Breast epithelium (tissue), 4 donors: ENCODE data around the gene APCDD1. TPM values are rescaled to one million over a fixed set of nuclear protein-coding genes. Genes with fewer than 3 reads are reported as not detected.
A peak's percentile ranks its signal among the peaks of the same experiment; 100 is the strongest.

Experiments used
- DNase-seq, 2 donors: peaks; one replicate each; pipeline ENCODE4 v3.0.0-alpha.2; 2019; ENCODE audit warnings: low spot score in 2 of 2
- H3K27ac ChIP-seq, 2 donors: fragments of 200-600 bp; sonication (generic) in 1 of 2; one replicate each; pipeline ENCODE4 v1.5.1; 2016 to 2019; ENCODE audit warnings: mild to moderate bottlenecking in 1 of 2
- H3K27me3 ChIP-seq, 2 donors: fragments of 200-600 bp; sonication (generic) in 1 of 2; one replicate each; pipeline versions ENCODE4 v1.5.1 to v1.6.0; 2017 to 2019; ENCODE audit warnings: control low read depth in 1 of 2, mild to moderate bottlenecking in 1 of 2
- H3K36me3 ChIP-seq: fragments of 200-600 bp; one replicate; pipeline ENCODE4 v1.5.1; 2019
- H3K4me1 ChIP-seq, 2 donors: fragments of 200-600 bp; sonication (generic); one replicate each; pipeline ENCODE4 v1.5.1; 2016 to 2019; ENCODE audit warnings: control low read depth in 1 of 2
- H3K4me3 ChIP-seq, 3 donors: fragments of 200-600 bp; sonication (generic); 1 replicate in 2 of 3; 2 replicates in 1 of 3; pipeline ENCODE4 v1.5.1; 2016 to 2019; ENCODE audit warnings: mild to moderate bottlenecking in 3 of 3, moderate library complexity in 2 of 3
- H3K9me3 ChIP-seq, 2 donors: fragments of 200-600 bp; sonication (generic) in 1 of 2; one replicate each; pipeline ENCODE4 v1.5.1; 2016 to 2019; ENCODE audit warnings: control low read depth in 1 of 2
- POLR2A ChIP-seq: fragments of 450-650 bp; IDR thresholded peaks from one replicate; pipeline ENCODE4 v1.6.1; 2016; ENCODE audit warnings: antibody characterized with exemption, mild to moderate bottlenecking, moderate library complexity
- POLR2AphosphoS5 ChIP-seq, 3 donors: sonication (generic); formaldehyde crosslinking; IDR thresholded peaks; one replicate each; pipeline ENCODE4 v1.6.1; 2017; ENCODE audit warnings: antibody characterized with exemption in 3 of 3
- intact Hi-C: fragments of 100-400 bp; cut with DNase I; formaldehyde crosslinking; loops from one replicate; pipeline ENCODE4 v1.15.1; 2023; ENCODE audit warnings: low total_unique reads
- total RNA-seq, 3 donors: library from RNA; depleted of rRNA; stranded (reverse); fragments of >200 nt; gene quantifications; one replicate each; pipeline ENCODE4 v1.1.0, GENCODE V29; 2016
- TF ChIP-seq, protein P1 (sequence below), 3 donors: fragments of 450-650 bp; IDR thresholded peaks; one replicate each; pipeline ENCODE4 v1.5.1; 2016 to 2017; ENCODE audit warnings: antibody characterized with exemption in 3 of 3, mild to moderate bottlenecking in 3 of 3, moderate library complexity in 3 of 3

APCDD1 gene
- total RNA-seq, 3 donors from 2014 or later, result 34.1 to 275 (median 38.8) TPM

DNA sequence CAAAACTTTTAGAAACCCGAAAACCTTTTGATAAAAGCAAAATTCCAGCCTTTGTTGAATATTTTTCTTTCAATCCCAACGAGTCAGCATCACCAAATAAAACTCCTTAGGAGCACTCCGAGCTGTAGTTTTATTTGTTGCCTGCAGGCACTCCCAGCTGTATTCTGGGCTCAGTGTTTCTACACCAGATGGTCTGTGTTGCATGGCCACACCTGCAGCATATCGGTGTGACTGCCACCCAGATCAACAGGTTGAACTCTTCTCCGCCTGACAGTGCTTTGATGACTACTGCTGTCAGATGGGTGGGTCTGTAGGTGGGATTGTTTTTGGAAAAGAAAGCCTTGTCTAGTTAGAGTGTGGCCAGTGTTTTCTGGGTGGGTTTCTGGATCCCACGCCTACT lies 32.7 kb downstream of the APCDD1 start:
- DNase-seq, result no peak
- H3K4me3 ChIP-seq, result no peak overlapping the region
- TF ChIP-seq POLR2AphosphoS5 (IDR thresholded peaks at IDR 0.05) (no peak), POLR2A (no peak)
- no peak overlapping the region for H3K27ac ChIP-seq
- no peaks in the 10 kb centered on the region for H3K9me3 ChIP-seq
- no peaks in the 10 kb centered on the region for H3K36me3 ChIP-seq
- H3K27me3 ChIP-seq, result no peaks in the 10 kb centered on the region
- intact Hi-C loops, result no loop called here
- no peaks in the 10 kb centered on the region for H3K4me1 ChIP-seq

DNA sequence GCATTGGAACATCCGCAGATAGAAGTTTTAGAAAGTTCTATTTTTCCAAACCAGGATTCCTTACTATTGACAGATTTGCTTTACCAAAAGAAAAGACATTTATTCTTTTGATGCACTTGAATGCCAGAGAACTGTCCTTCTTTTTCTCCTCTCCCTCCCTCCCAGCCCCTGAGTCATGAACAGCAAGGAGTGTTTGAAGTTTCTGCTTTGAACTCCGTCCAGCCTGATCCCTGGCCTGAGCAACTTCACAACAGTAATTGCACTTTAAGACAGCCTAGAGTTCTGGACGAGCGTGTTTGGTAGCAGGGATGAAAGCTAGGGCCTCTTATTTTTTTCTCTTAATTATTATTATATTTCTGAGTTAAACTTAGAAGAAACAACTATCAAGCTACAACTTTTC lies 33.6 kb downstream of the APCDD1 start:
- intact Hi-C loops, result no loop called here
- Histone ChIP-seq H3K27me3 (no peaks in the 10 kb centered on the region), H3K27ac (no peak overlapping the region), H3K4me3 (no peak overlapping the region), H3K9me3 (no peaks in the 10 kb centered on the region), H3K36me3 (no peaks in the 10 kb centered on the region), H3K4me1 (no peaks in the 10 kb centered on the region)
- DNase-seq, result no peak
- TF ChIP-seq POLR2A (no peak), POLR2AphosphoS5 (IDR thresholded peaks at IDR 0.05) (no peak)
- TF ChIP-seq, protein P1, sequence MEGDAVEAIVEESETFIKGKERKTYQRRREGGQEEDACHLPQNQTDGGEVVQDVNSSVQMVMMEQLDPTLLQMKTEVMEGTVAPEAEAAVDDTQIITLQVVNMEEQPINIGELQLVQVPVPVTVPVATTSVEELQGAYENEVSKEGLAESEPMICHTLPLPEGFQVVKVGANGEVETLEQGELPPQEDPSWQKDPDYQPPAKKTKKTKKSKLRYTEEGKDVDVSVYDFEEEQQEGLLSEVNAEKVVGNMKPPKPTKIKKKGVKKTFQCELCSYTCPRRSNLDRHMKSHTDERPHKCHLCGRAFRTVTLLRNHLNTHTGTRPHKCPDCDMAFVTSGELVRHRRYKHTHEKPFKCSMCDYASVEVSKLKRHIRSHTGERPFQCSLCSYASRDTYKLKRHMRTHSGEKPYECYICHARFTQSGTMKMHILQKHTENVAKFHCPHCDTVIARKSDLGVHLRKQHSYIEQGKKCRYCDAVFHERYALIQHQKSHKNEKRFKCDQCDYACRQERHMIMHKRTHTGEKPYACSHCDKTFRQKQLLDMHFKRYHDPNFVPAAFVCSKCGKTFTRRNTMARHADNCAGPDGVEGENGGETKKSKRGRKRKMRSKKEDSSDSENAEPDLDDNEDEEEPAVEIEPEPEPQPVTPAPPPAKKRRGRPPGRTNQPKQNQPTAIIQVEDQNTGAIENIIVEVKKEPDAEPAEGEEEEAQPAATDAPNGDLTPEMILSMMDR (IDR thresholded peaks at IDR 0.05), result no peak

DNA sequence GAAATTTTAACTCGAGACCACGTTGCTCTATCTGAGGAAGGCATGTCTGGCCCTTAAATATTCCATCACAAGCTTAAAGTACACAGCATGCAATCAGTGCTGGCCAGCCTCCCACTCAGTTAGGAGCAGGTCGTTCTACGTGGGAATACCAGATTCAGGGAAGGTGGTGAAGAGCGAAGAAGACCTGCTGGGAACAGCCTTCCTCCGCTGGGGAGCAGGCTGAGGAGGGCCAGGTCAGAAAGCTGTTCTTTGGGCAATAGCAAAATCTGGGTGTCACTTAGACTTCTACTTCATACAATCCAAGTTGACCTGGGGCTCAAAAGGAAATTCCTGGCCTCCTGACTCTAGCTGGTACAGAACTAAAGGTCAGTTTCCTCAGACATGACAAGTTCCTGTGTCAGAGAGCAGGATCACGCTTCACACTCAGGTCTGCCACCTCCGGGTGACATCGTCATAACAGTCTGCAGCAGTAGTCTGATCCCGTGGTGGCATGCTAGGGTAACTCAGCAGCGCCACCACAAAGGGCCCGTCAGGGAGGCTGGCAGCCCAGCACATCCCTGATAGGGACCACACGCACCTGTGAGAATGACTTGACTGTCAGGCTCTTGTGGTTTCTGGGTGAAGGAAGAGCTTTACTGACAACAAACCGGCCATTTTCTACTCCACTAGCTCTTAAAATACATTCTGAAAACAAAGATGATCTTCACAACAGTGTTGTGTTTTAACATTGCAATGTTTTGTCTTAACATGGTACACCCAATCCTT lies 36.1 kb downstream of the APCDD1 start:
- TF ChIP-seq POLR2A, result no peak
- TF ChIP-seq, protein P1 (IDR thresholded peaks at IDR 0.05), result no peak
- TF ChIP-seq POLR2AphosphoS5 (IDR thresholded peaks at IDR 0.05), result no peak
- Histone ChIP-seq H3K9me3 (no peaks in the 10 kb centered on the region), H3K4me1 (no peaks in the 10 kb centered on the region), H3K36me3 (no peaks in the 10 kb centered on the region), H3K4me3 (no peak overlapping the region), H3K27ac (no peak overlapping the region), H3K27me3 (no peaks in the 10 kb centered on the region)
- intact Hi-C loops, result no loop called here
- no peak for DNase-seq

DNA sequence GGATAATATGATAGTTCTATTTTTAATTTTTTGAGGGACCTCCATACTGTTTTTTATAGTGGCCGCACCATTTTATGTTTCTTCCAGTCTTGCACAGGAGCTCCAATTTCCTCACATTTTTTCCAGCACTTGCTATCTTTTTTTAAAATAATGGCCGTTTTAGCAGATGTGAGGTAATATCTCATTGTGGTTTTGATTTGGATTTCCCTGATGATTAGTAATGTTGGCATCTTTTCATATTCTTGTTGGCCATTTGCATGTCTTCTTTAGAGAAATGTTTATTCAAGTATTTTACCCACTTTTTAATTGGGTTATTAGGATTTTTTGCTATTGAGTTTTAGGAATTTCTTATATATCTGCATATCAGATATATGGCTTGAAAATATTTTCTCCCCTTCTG lies 41.5 kb downstream of the APCDD1 start:
- no peak for DNase-seq
- H3K27ac ChIP-seq, result no peak overlapping the region
- H3K4me3 ChIP-seq, result no peak overlapping the region
- H3K36me3 ChIP-seq, result no peaks in the 10 kb centered on the region
- TF ChIP-seq, protein P1 (IDR thresholded peaks at IDR 0.05), result no peak
- no peak for TF ChIP-seq POLR2AphosphoS5 (IDR thresholded peaks at IDR 0.05)
- peaks cover 0 to 6% of the 10 kb centered on the region in 2 donors for H3K4me1 ChIP-seq
- intact Hi-C loops, result no loop called here
- H3K27me3 ChIP-seq, result no peaks in the 10 kb centered on the region
- H3K9me3 ChIP-seq, result no peaks in the 10 kb centered on the region

DNA sequence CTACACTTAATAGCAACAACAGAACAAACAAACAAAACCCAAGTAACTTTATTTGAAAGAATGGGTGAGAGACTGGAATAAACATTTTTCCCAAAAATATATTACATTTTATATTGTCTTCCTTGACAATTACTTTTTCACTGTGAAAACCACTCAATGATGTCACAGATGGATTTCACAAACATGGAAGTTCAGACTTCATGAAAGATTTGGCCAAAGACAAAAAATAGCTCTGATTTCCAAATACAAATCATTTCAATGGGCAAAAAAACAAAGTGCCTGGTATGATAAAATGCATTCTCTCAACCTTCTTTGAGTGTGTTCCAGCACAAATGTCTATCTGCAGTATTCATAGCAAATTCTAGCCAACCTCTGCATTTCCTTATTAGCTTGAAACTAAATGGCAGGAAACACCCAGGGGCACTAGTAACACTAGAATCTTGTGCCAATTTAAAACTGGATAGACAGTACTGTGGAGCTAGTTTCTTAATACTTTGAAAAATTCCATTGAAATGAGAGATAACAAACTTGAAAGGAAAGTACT lies 42.8 kb downstream of the APCDD1 start:
- TF ChIP-seq POLR2A (no peak), POLR2AphosphoS5 (IDR thresholded peaks at IDR 0.05) (peak in 1 of 3 donors; percentile 71)
- TF ChIP-seq, protein P1 (IDR thresholded peaks at IDR 0.05), result no peak

More for the DNA sequence above, 42.8 kb downstream of the APCDD1 start:
- intact Hi-C loops, result no loop called here
- Histone ChIP-seq H3K4me3 (no peak overlapping the region), H3K4me1 (peaks cover 0 to 6% of the 10 kb centered on the region in 2 donors), H3K27ac (no peak overlapping the region), H3K36me3 (no peaks in the 10 kb centered on the region), H3K9me3 (no peaks in the 10 kb centered on the region), H3K27me3 (no peaks in the 10 kb centered on the region)
- no peak for DNase-seq
